NCI-H524 treated with DMSO at 0.1 percent for 48 hours (cell line): Measurements from ENCODE around the gene KCNB1.
"Not testable (repeated sequence)": the region's sequence is repeated elsewhere in the genome, so short reads cannot be mapped to it uniquely, and the experiment has no call there.

Source experiments
- DNase-seq: peaks from one replicate; lab custom pipeline; 2025; lab: John Stamatoyannopoulos, UW

KCNB1 gene

GRCh38 chr20:49319208-49319809, 163.2 kb downstream of the KCNB1 start:
- DNase-seq, result no peak

GRCh38 chr20:49318430-49319207, 163.8 kb downstream of the KCNB1 start:
- DNase-seq, result no peak

- no peak for DNase-seq
Measured at GRCh38 chr20:49318091-49318429, 164.4 kb downstream of the KCNB1 start.

GRCh38 chr20:49316704-49317103, 165.8 kb downstream of the KCNB1 start:
- DNase-seq, result no peak

- DNase-seq, result no peak
Measured at GRCh38 chr20:49315580-49315979, 166.9 kb downstream of the KCNB1 start.

GRCh38 chr20:49314052-49314451, 168.4 kb downstream of the KCNB1 start:
- DNase-seq, result not testable (repeated sequence)
